SW480 (cell line): ENCODE data around the gene AKAP13.
"Not testable (repeated sequence)": the region's sequence is repeated elsewhere in the genome, so short reads cannot be mapped to it uniquely, and the experiment has no call there.

Source experiments
- DNase-seq: peaks from one replicate; pipeline ENCODE4 v3.0.0-alpha.2; 2016; ENCODE audit warnings: low spot score

Gene AKAP13

DNA sequence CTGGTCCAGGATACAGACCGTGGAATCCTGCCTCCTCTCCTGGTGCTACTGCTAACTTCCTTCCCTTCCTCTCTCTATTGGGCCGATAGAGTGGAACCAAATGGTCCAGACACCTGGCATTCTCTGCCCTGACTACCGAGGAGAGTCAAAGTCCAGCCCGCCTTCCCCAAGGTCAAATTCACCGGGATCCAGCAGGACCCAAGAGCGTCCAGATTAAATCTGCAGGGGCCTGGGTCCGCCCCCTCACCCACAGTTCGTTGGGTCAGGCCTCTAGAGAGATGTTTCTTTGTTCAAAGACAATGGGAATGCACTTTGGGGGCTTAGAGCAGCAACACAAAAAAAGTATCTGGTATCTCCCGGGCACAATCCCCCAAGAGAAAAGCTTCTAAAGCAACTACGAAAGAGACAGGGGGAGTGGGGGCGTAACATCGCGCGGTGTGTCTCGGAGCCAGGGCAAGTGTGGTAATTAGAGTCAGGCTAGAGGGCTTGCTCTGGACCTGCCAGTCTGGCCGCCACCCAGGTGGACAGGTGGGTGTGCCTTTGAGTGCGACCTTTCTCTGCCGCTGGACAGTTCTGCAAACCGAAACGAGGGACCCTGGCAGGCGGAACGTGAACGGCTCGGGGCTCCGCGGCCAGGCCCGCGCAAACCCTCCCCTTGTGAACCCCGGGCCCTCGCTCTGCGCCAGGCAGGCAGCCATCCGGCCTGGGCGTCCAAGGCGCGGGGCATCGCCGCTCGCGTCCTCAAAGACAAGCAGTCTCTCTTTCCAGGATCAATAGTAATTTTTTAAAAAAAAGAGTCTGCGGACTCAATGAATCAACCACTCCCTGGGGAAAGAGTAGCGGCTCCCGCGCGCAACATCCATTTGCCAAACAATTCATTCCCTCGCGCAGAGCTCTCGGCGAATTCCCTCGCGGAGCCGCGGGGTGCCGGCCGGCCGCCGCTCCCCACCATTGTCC is 413.5 kb downstream of the AKAP13 start:
- peak; percentile 33 for DNase-seq

DNA sequence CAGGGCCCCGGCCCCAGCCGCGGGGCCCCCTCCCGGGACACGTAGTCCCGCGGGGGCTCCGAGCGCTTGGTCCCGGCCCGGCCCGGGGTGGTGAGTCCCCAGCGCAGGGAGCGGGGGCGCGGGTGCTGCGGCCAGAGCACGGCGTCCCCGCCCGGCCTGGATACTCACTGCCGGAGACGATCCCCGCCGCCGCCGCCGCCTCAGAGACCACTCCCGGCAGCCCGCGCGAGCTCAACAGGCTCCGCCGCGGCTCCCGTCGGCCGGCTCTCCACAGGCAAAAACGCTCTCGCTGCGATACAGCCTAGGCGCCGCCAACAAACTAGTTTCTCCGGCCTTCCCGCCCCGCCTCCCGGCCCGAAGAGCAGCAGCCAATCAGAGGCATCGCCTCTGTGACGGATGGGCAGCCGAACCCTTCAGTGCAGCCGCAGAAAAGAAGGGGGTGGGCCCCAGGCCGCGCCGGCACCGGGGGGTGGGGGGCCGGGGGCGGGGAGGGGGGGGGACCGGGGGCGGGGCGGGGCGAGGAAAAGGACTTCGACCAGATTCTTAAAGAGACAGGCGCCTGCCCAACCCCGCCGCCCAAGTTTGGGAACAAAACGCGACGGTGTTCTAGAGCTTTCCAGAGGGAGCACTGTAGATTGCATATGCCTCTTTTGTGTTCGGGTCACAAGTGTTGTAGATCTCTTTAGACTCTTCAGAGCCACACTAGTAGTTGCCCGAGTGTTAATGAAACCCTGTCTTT is 414.4 kb downstream of the AKAP13 start, which contains the start of gene KLHL25:
KLHL25 (minus strand) TSS at position 328 of the 739 bp plus-strand sequence. CDS start 25,115 bp downstream, outside the sequence.
- DNase-seq: peak; percentile 96

DNA sequence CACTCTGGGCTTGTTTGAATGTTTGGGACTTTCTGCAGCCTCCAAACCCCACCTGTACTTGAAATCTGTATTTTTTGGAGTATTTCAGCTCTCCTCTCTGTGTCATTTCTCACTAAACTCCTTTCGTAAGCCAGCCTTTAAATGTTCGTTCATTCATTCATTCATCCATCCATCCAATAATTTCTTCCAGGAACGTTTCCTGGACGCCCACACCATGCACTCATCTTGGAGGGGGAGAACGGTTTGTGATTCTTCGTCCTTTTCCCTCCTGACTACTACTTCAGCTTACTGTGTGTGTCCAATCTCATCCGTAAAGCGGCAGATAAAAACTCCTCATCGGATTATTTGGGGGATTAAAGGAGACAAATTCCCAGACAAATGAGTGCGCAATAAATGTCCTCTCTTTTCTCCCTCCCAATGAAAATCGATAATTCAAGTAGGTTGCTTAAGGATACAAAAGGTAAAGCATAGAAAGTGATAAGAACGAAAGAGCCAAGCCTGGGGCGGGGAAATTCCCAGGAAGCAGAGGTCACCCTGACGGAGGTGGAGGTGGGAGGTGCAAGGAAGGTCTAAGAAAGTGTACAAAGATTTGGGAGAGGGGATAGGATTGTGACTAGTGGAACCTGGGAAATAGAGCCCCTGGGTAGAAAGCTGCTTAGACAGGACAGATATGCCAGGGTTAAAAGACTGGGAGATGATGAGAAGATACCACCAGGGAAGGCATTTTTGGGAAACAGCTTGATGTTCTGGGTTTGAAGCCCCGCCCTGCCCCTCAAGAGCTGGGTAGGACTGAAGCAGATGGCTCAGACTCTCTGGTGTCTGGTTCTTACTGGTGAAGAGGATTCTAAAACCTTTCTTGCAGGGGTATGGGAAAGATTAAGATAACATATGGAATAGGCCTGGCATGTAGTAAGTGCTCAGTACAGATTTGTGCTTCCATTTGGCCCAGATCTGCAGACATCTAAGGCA is 415.2 kb downstream of the AKAP13 start:
- DNase-seq: no peak

DNA sequence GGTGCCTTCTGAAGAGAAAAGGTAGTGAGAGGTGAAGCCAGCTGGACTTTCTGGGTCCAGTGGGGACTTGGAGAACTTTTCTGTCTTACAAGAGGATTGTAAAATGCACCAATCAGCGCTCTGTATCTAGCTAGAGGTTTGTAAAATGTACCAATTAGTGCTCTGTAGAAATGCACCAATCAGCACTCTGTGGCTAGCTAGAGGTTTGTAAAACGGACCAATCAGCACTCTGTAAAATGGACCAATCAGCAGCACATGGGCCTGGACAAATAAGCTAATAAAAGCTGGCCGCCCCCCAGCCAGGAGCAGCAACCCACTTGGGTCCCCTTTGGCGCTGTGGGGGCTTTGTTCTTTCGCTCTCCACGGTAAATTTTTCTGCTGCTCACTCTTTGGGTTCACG is 416.0 kb downstream of the AKAP13 start:
- not testable (repeated sequence) for DNase-seq
